Mesenchymal stem cell (in vitro differentiated cells and primary cell): Measurements from ENCODE around the gene ARHGEF19.
"Not testable (repeated sequence)": the region's sequence is repeated elsewhere in the genome, so short reads cannot be mapped to it uniquely, and the experiment has no call there.

Experiments
- DNase-seq: peaks from one replicate; pipeline ENCODE4 v3.0.0-alpha.2; 2013
- H2AFZ ChIP-seq: one replicate; pipeline ENCODE4 v1.6.1; 2013; ENCODE audit warnings: low read depth, mild to moderate bottlenecking, control low read depth, inconsistent platforms, low read length, moderate library complexity
- H2AK5ac ChIP-seq: 2 replicates; pipeline ENCODE4 v1.6.1; 2013; ENCODE audit warnings: low read length, moderate library complexity, mild to moderate bottlenecking, inconsistent platforms; ENCODE audit not compliant: severe bottlenecking
- H2BK120ac ChIP-seq: one replicate; pipeline ENCODE4 v1.6.1; 2013; ENCODE audit warnings: low read depth, mild to moderate bottlenecking, inconsistent platforms, low read length, moderate library complexity
- H2BK12ac ChIP-seq, 2 experiments: one replicate each; pipeline ENCODE4 v1.6.1; 2013; ENCODE audit warnings: inconsistent platforms in 2 of 2, low read length in 2 of 2, mild to moderate bottlenecking in 2 of 2, moderate library complexity in 2 of 2, control low read depth in 1 of 2
- H2BK15ac ChIP-seq: one replicate; pipeline ENCODE4 v1.6.1; 2013; ENCODE audit warnings: mild to moderate bottlenecking, low read depth, inconsistent platforms; ENCODE audit not compliant: poor library complexity, severe bottlenecking
- H2BK5ac ChIP-seq: 2 replicates; pipeline ENCODE4 v1.6.1; 2013; ENCODE audit warnings: low read depth, mild to moderate bottlenecking, low read length, control low read depth, inconsistent platforms; ENCODE audit not compliant: poor library complexity, severe bottlenecking
- H3K14ac ChIP-seq, 2 experiments: one replicate each; pipeline ENCODE4 v1.6.1; 2013; ENCODE audit warnings: inconsistent platforms in 2 of 2, low read length in 2 of 2, control low read depth in 1 of 2, mild to moderate bottlenecking in 1 of 2, moderate library complexity in 1 of 2
- H3K18ac ChIP-seq, 2 experiments: one replicate each; pipeline ENCODE4 v1.6.1; 2013; ENCODE audit warnings: inconsistent platforms in 2 of 2, low read length in 2 of 2, control low read depth in 1 of 2, low read depth in 1 of 2, mild to moderate bottlenecking in 1 of 2
- H3K23ac ChIP-seq, 2 experiments: one replicate each; pipeline ENCODE4 v1.6.1; 2013; ENCODE audit warnings: inconsistent platforms in 2 of 2, low read length in 2 of 2, mild to moderate bottlenecking in 2 of 2, moderate library complexity in 2 of 2, control low read depth in 1 of 2
- H3K27ac ChIP-seq: 2 replicates; pipeline ENCODE4 v1.5.1; 2013; ENCODE audit warnings: mild to moderate bottlenecking, moderate library complexity, low read length, control low read depth, inconsistent platforms; ENCODE audit not compliant: poor library complexity, severe bottlenecking
- H3K27me3 ChIP-seq, 2 experiments: 2 replicates each; pipeline versions ENCODE4 v1.6.1 to v1.7.0; 2013; ENCODE audit warnings: low read length in 2 of 2, mild to moderate bottlenecking in 2 of 2, moderate library complexity in 2 of 2, control low read depth in 1 of 2, inconsistent platforms in 1 of 2; ENCODE audit not compliant: control insufficient read depth in 1 of 2, insufficient read depth in 1 of 2
- H3K36me3 ChIP-seq, 2 experiments: 2 replicates each; pipeline versions ENCODE4 v1.6.1 to v1.7.0; 2013; ENCODE audit warnings: low read length in 2 of 2, control low read depth in 1 of 2, inconsistent platforms in 1 of 2, low read depth in 1 of 2, mild to moderate bottlenecking in 1 of 2; ENCODE audit not compliant: insufficient read depth in 2 of 2, control insufficient read depth in 1 of 2
- H3K4ac ChIP-seq, 2 experiments: one replicate each; pipeline ENCODE4 v1.6.1; 2013; ENCODE audit warnings: inconsistent platforms in 2 of 2, low read length in 2 of 2, mild to moderate bottlenecking in 2 of 2, moderate library complexity in 2 of 2, control low read depth in 1 of 2, low read depth in 1 of 2
- H3K4me1 ChIP-seq: 2 replicates; pipeline ENCODE4 v1.6.1; 2013; ENCODE audit warnings: low read depth, low read length, control low read depth; ENCODE audit not compliant: control insufficient read depth, insufficient read depth
- H3K4me2 ChIP-seq: 2 replicates; pipeline ENCODE4 v1.6.1; 2013; ENCODE audit warnings: low read length, mild to moderate bottlenecking, inconsistent platforms; ENCODE audit not compliant: poor library complexity, severe bottlenecking
- H3K4me3 ChIP-seq, 2 experiments: 2 replicates each; pipeline versions ENCODE4 v1.5.1 to v1.7.0; 2013; ENCODE audit warnings: low read length in 2 of 2, mild to moderate bottlenecking in 2 of 2, control low read depth in 1 of 2, low read depth in 1 of 2; ENCODE audit not compliant: insufficient read depth in 1 of 2
- H3K79me1 ChIP-seq: replicated peaks from 2 replicates; pipeline ENCODE4 v1.6.1; 2013; ENCODE audit warnings: mild to moderate bottlenecking, control low read depth, low read length, inconsistent platforms; ENCODE audit not compliant: poor library complexity, severe bottlenecking
- H3K9ac ChIP-seq: 2 replicates; pipeline ENCODE4 v1.7.0; 2013; ENCODE audit warnings: mild to moderate bottlenecking, low read length, moderate library complexity
- H3K9me3 ChIP-seq: 2 replicates; pipeline ENCODE4 v1.7.0; 2013; ENCODE audit warnings: mild to moderate bottlenecking, low read length; ENCODE audit not compliant: control insufficient read depth
- H4K8ac ChIP-seq: one replicate; pipeline ENCODE4 v1.6.1; 2013; ENCODE audit warnings: inconsistent platforms, mild to moderate bottlenecking, low read length, moderate library complexity
- H4K91ac ChIP-seq: one replicate; pipeline ENCODE4 v1.6.1; 2013; ENCODE audit warnings: mild to moderate bottlenecking, low read length, inconsistent platforms
- WGBS: methylation state at CpG from one replicate; pipeline ENCODE4 v1.1.7; 2013; ENCODE audit warnings: mixed read lengths; 5-methylcytosine and 5-hydroxymethylcytosine counted together

ARHGEF19 gene

GRCh38 chr1:16198444-16199156, 13.9 kb downstream of the ARHGEF19 start:
- H3K79me1 ChIP-seq, result no peaks in the 10 kb centered on the region
- no peak overlapping the region for H2AK5ac ChIP-seq
- no peak overlapping the region for H2BK12ac ChIP-seq
- H3K27me3 ChIP-seq, result peaks cover 0 to 2% of the 10 kb centered on the region in 2 experiments
- H3K9ac ChIP-seq, result no peak overlapping the region
- H2BK5ac ChIP-seq, result no peak overlapping the region
- no peak overlapping the region for H3K23ac ChIP-seq
- no peak overlapping the region for H2BK15ac ChIP-seq
- no peak overlapping the region for H3K4me2 ChIP-seq
- WGBS, result 93% methylated on average over 8 of the region's 8 CpGs
- H3K4me3 ChIP-seq, result no peak overlapping the region
- H4K91ac ChIP-seq, result no peak overlapping the region
- H3K36me3 ChIP-seq, result peaks cover 0 to 28% of the 10 kb centered on the region in 2 experiments
- H3K18ac ChIP-seq, result no peak overlapping the region
- H3K27ac ChIP-seq, result no peak overlapping the region
- no peaks in the 10 kb centered on the region for H3K9me3 ChIP-seq
- no peaks in the 10 kb centered on the region for H3K4me1 ChIP-seq
- no peak overlapping the region for H2AFZ ChIP-seq
- no peak for DNase-seq
- H4K8ac ChIP-seq, result no peak overlapping the region
- no peak overlapping the region for H2BK120ac ChIP-seq
- no peak overlapping the region for H3K4ac ChIP-seq
- H3K14ac ChIP-seq, result no peak overlapping the region

GRCh38 chr1:16196874-16197273, 15.6 kb downstream of the ARHGEF19 start:
- Histone ChIP-seq H3K9ac (no peak overlapping the region), H3K27ac (no peak overlapping the region), H2AK5ac (no peak overlapping the region), H3K4ac (no peak overlapping the region), H3K36me3 (peaks cover 0 to 21% of the 10 kb centered on the region in 2 experiments), H3K4me1 (no peaks in the 10 kb centered on the region), H2BK5ac (no peak overlapping the region), H3K4me3 (no peak overlapping the region), H2BK120ac (no peak overlapping the region), H4K91ac (no peak overlapping the region), H2AFZ (no peak overlapping the region), H3K27me3 (peaks cover 0 to 2% of the 10 kb centered on the region in 2 experiments), H3K18ac (no peak overlapping the region), H4K8ac (no peak overlapping the region), H3K9me3 (no peaks in the 10 kb centered on the region), H3K79me1 (no peaks in the 10 kb centered on the region), H2BK15ac (no peak overlapping the region), H2BK12ac (no peak overlapping the region), H3K4me2 (no peak overlapping the region), H3K14ac (no peak overlapping the region), H3K23ac (no peak overlapping the region)
- DNase-seq, result no peak
- 91% methylated on average over 2 of the region's 3 CpGs for WGBS

GRCh38 chr1:16196139-16196538, 16.3 kb downstream of the ARHGEF19 start:
- H4K8ac ChIP-seq, H3K4me2 ChIP-seq, H3K9ac ChIP-seq, H3K23ac ChIP-seq, H2BK15ac ChIP-seq, H3K9me3 ChIP-seq, H2BK12ac ChIP-seq, H4K91ac ChIP-seq, H2AFZ ChIP-seq, H3K79me1 ChIP-seq, H3K27me3 ChIP-seq, H3K4me1 ChIP-seq, H2BK5ac ChIP-seq, H2AK5ac ChIP-seq, H3K14ac ChIP-seq, H3K4me3 ChIP-seq, H3K18ac ChIP-seq, H3K4ac ChIP-seq, H3K27ac ChIP-seq, H2BK120ac ChIP-seq, DNase-seq: not testable (repeated sequence)
- WGBS, result 93% methylated on average over 4 of the region's 4 CpGs
- peaks cover 0 to 14% of the 10 kb centered on the region in 2 experiments for H3K36me3 ChIP-seq

DNA sequence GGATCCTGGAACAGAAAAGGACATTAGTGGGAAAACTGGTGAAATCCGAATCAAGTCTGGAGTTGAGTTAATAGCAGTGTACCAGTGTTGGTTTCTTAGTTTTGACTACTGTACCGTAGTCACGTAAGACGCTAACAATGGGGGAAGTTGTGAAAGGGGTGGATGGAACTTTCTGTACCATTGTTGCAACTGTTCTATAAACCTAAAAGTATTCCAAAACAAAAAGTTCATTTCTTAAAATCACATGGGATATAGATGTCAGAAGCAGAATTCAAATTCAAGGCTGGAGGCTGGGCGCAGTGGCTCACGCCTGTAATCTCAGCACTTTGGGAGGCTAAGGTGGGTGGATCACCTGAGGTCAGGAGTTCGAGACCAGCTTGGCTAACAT, 16.9 kb downstream of the ARHGEF19 start:
- no peak overlapping the region for H2AFZ ChIP-seq
- no peak overlapping the region for H4K8ac ChIP-seq
- H2BK120ac ChIP-seq, result no peak overlapping the region
- H4K91ac ChIP-seq, result no peak overlapping the region
- H2BK12ac ChIP-seq, result no peak overlapping the region
- H3K4me3 ChIP-seq, result no peak overlapping the region
- no peak overlapping the region for H2BK15ac ChIP-seq
- H2AK5ac ChIP-seq, result no peak overlapping the region
- H3K18ac ChIP-seq, result no peak overlapping the region
- H3K14ac ChIP-seq, result no peak overlapping the region
- H3K4me2 ChIP-seq, result no peak overlapping the region
- no peak overlapping the region for H2BK5ac ChIP-seq
- H3K9ac ChIP-seq, result no peak overlapping the region
- no peaks in the 10 kb centered on the region for H3K9me3 ChIP-seq
- H3K4me1 ChIP-seq, result peaks cover 3% of the 10 kb centered on the region
- H3K79me1 ChIP-seq, result no peaks in the 10 kb centered on the region
- H3K27ac ChIP-seq, result no peak overlapping the region
- peaks cover 0 to 8% of the 10 kb centered on the region in 2 experiments for H3K27me3 ChIP-seq
- no peak overlapping the region for H3K23ac ChIP-seq
- whole genome bisulfite sequencing, result 98% methylated on average over 6 of the region's 7 CpGs
- H3K36me3 ChIP-seq, result peaks cover 0 to 13% of the 10 kb centered on the region in 2 experiments
- no peak overlapping the region for H3K4ac ChIP-seq
- DNase-seq, result no peak
